GM11168 (cell line): ENCODE data around the gene RRAS2.

ENCODE experiments used
- in situ Hi-C: fragments of 300-500 bp; cut with MboI; formaldehyde crosslinking; loops from one replicate; pipeline ENCODE4 v1.12.0; 2022; ENCODE audit warnings: low sequenced_read_pairs; ENCODE audit not compliant: unreplicated experiment

The RRAS2 gene

DNA sequence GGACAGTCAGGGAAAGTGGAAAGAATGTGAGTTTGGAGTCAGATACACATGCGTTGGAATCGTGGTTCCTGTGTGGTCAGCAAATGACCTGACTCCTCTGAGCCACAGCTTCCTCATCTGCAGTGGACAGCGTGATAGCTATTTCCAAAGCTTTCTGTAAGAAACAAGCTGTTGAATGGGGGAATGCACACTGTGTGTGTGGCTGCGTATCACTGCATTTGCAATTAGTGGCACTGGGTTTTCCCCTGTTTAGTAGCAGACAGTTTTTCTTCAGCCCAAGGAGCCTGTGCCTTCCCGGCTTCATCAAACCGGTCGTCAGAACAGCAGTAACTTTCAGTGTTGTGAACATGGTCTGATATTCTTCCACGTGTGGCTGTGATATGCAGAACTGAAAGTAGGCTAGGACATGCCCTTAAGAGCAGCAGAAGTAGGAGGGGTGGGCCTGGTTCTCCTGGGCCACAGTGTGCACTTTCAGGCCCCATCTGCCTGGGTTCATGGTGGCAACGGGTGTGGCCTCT is 121.5 kb downstream of the RRAS2 start:
- in situ Hi-C loops = loop anchor here (25.0 kb wide), 1 partner anchor 475 kb away; no protein-coding TSS in a partner anchor

DNA sequence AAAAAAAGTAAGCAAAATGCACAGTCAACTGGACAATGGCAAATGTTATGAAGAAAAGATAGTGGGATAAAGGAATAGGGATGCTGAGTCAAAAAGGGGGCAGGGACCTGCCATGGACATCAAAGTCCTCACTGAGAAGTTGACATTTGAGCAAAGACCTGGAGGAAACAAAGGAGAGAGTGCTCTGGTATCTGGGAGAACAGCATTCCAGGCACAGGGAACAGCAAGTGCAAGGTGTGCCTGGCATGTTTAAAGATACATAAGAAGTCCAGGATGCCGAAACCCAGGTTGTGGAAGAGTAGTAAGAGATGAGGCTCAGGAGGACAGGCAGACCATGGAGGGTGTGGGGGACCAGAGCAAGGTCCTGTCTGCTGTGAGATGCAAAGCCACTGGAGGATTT is 123.3 kb downstream of the RRAS2 start:
- in situ Hi-C loops = loop anchor here (25.0 kb wide), 1 partner anchor 473 kb away; no protein-coding TSS in a partner anchor

DNA sequence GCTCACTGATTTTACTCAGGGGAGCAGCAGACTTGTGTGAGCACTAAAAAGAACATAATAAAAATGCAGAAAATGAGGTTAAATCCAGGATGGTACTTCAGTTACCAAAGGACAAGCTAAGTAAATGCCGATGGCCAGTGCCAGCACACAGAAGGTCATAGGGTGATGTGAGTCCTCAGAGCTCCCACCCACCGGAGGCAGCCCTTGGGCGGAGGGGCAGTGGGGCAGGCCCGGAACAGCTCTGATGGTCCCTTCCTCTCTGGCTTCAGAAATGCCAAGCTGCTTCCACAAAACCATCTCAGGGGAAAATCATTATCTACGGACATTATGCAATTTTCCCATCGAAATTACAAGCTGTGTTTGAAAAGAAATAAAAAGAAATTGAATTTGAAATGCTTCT is 124.5 kb downstream of the RRAS2 start:
- in situ Hi-C loops = loop anchor here (25.0 kb wide), 1 partner anchor 472 kb away; no protein-coding TSS in a partner anchor

DNA sequence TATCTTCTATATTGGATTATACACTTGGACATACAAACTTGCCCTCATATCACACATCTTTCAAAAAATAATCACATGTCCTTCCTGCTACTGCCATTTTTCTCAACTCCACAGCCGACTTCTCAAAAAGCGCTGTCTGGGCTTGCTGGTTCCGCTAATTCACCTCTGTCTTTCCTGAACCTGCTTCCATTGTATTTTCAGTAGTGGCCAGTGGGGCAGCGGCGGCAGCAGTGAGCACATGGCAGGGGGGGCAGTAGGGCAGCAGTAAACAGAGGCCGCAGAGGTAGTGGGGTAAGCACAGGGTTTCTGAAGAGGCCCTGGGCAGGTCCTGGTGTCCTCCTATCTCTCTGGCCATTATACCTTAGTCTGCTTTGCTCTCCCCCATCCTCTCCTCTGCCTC is 126.3 kb downstream of the RRAS2 start:
- in situ Hi-C loops = loop anchor here (25.0 kb wide), 1 partner anchor 470 kb away; no protein-coding TSS in a partner anchor

DNA sequence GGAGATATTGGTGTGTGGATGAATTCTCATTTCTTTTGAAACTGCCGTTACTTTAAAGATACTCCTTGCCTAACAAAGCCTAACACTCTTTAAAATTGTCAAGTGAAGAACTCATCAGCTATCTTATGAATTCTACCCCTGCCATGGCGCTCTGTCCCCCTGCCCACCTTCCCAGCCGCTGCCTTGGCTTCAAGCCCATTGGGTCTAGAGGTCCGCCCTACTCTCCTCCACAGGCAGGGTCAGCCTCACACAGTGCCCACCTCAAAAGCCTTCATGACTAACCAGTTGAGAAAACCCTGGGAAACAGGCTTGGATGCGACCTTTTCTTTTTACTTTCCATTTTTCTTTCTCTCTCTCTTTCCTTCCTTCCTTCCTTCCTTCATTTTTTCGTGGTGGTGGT is 128.6 kb downstream of the RRAS2 start:
- in situ Hi-C loops = loop anchor here (25.0 kb wide), 1 partner anchor 468 kb away; no protein-coding TSS in a partner anchor

DNA sequence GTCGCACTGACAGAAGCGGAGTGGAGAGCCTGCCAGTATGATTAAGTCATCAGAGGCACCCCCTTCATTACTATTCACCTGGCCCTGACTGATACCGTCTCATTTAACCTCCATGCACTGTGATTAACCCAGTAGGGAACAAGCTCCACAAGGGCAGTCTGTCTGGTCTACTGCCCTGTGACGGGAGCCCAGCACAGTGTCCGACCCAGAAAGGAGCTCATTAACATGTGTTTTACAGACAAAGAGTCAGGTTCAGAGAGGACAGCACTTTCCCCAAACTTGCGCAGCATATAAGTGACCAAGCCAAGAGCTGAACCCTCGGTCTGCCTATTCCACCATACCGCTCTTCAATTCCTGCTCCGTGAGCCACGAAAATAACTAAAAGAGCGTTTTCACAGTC is 129.5 kb downstream of the RRAS2 start:
- in situ Hi-C loops = loop anchor here (25.0 kb wide), 1 partner anchor 467 kb away; no protein-coding TSS in a partner anchor

DNA sequence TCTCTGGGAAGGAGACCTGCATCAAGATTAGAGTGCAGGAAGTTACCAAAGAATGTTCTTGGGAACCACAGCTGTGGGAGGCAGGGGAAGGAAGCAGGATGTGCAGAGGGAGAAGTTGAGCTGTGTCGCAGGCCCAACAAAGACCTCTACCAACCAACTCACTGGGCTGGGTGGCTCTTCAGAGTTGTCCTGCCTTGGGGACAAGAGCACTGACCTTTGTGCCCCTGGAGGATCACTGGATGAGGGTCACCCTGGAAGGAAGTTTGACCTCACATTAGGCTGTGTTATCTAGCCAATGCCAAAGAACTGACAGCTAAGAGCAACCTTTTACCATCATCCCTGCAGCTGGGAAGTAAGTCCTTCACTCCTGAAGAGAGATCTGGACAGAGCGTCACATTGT is 130.6 kb downstream of the RRAS2 start:
- in situ Hi-C loops = loop anchor here (25.0 kb wide), 1 partner anchor 466 kb away; no protein-coding TSS in a partner anchor
